NCI-H1930 (cell line): ENCODE results near the gene POGLUT2.

Source experiments
- DNase-seq, 2 experiments: peaks; one replicate each; lab custom pipeline; 2025; lab: John Stamatoyannopoulos, UW

The POGLUT2 gene

DNA sequence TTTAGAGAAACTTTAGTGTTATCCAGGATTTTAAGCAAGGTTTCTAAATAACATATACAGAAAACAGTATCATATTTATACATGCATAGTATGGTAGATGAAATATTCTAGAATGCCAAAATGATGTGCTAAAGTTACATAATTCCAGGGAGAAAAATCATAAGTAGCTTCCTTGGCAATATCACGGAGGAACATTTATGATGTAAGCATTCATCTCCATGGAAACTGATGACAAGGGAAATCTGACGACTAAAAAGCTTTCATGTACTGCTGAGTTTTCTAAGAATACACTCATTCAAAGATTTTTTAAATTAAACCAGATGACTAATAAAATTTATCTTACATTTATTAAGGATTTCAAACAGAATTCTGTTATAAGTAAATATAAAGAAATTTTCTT lies 29.9 kb downstream of the POGLUT2 start:
- DNase-seq: no peak

DNA sequence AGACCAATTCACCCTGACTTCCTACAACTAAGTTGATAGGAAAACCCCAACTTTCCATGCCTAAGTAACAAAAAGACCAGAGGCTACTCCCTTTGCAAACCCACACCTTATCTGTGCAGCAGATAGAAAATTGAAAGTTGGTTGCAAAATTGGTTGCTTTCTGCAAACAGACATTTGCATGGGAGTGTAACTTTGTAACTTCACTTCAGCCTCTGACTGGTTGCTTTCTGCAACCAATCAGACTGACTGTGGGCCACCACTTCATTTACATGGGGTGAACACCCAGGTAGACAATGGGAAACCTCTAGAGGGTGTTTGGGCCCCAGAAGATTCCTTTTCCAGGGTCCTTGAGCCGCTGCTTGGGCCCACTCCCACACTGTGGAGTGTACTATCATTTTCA lies 35.0 kb downstream of the POGLUT2 start:
- no peak for DNase-seq

DNA sequence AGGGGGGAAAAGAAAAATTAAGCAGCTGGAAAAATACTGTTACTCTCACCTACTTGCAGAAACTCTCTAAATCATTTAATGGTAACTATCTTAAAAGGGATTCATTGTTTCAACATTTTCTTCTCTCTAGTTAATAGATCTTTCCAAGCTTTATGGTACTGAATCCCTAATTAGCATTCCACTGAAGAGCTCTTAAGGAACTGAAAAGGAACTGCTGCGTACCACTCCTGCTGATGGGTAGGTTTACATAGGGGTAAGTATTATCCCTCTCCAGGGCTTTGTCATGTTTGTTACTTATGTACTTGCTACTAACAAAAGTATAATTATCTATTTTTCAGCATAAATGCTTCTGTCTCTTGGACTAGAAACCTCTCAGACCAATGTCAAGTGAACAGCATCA lies 37.7 kb downstream of the POGLUT2 start:
- DNase-seq: no peak

DNA sequence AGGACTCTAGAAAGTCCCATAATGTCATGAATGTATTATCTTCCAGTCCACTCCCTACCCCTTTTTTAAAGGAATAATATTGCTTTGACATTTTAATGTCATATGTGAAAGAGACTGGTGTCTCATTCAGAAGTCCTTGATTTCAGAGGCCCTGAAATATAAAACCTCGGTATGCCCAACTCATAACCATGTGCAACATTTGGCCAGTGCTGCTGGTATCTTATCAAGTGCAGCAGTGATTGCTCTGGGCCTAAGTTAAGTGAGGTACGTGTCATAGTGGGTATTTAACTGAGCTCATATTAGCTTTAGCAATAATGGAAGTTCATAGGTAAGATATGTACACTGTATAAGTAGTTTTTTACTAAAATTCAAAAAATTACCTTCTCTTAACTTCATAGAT lies 39.9 kb downstream of the POGLUT2 start:
- DNase-seq: no peak

DNA sequence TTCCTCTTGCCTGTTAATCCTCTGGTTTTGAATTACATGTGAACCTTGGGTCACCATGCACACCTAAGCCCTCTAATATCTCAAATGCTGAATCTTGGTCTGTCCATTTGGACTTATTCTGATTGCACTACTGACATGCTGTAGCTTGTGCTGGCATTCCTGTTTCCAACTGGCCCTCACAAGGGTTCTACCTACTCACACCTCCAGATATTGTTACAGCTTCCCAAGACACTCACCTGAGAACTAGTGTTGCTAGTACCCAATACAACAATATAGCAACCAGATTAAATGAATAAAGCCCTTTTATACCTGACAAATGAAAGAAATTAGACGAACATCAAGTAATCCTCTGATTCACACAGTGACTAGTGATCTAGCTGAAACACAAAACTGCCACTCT lies 41.8 kb downstream of the POGLUT2 start:
- no peak for DNase-seq

DNA sequence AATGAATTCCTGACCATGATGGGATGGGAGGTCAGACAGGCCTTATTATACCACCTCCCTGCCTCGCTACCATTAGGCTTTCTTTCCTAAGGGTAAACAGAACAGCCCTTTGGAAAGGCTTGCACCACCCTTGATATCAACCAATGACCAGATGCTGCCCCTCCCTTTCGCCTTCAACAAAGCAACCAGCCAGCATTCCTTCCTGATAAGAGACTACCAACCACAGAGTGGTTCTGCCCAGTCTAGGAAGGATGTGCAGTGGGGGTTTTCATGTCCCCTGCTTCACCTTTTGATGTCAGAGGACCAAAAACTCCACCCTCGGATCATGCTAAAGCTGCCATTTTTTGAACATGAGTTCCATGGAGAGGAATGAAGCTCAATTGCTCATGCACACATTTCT lies 46.9 kb downstream of the POGLUT2 start:
- DNase-seq: no peak

DNA sequence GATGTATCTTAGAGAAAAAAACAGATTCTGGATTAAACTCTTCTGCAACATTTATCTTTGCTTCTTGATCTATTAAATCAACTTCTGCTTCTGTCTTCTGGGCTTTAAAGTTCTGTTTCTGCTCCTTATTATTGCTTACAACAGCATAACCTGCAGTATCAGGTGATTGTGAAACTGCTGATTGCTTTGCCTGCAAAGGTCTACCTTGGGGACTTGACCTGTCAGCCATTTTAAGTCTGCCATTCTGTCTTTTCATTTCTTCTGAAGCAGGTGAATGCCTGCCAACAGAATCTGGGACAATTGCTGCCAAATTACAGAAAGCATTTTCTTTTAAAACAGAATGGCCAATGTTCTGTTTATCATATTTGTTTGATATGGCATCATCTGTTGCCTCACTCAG lies 56.3 kb downstream of the POGLUT2 start:
- no peak for DNase-seq

DNA sequence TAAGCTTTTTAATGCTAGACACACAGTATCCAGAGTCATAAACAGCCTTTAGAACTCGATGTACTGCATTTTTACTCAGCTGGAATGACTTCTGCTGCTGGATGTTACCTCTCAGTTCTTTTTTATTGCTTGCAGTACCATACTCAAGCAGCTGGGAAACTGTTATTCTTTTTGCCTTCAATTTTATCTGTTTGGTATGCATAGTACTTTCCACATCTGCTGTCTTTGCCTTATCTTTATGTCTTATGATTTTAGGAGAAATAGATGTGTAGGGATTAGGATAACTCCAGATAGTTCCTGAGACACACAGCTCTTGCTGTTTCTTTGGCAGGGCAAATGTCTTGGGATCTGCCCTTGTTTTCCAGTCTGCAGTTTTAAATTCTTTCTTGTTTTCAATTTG lies 56.7 kb downstream of the POGLUT2 start:
- no peak for DNase-seq
